H1 (cell line): ENCODE measurements around the gene TPPP3. TPM values are rescaled to one million over a fixed set of nuclear protein-coding genes. Genes with fewer than 3 reads are reported as not detected.

Experiments
- CTCF ChIA-PET: fragments of 300-600 bp; sonication (Branson Sonifier 250); formaldehyde crosslinking; loops from one replicate; lab custom pipeline; 2021; ENCODE audit not compliant: partially characterized antibody; lab: Charles Lee
- POLR2A ChIA-PET: fragments of 300-600 bp; sonication (Branson Sonifier 250); formaldehyde crosslinking; loops from one replicate; lab custom pipeline; 2021; ENCODE audit warnings: inconsistent platforms; ENCODE audit not compliant: partially characterized antibody; lab: Charles Lee
- DNase-seq, 2 experiments: peaks; one replicate each; pipeline versions ENCODE4 v3.0.0 to v3.0.0-alpha.2; 2010 to 2022; ENCODE audit warnings: low spot score in 2 of 2, low read depth in 1 of 2, mixed read lengths in 1 of 2
- FAIRE-seq: peaks from 2 replicates; lab custom pipeline; 2011; peaks lifted over from hg19 to GRCh38; lab: Jason Lieb, UNC
- H2AFZ ChIP-seq: 2 replicates; pipeline ENCODE4 v1.8.1; 2012; ENCODE audit warnings: low read length, inconsistent platforms
- H2AK5ac ChIP-seq: 2 replicates; pipeline ENCODE4 v1.6.1; 2013; ENCODE audit warnings: low read depth, low read length
- H2BK120ac ChIP-seq: replicated peaks from 2 replicates; pipeline ENCODE3; 2013; ENCODE audit warnings: low read depth, low read length, inconsistent platforms
- H2BK12ac ChIP-seq: 2 replicates; pipeline ENCODE4 v1.6.1; 2013; ENCODE audit warnings: low read depth, low read length
- H2BK15ac ChIP-seq: 2 replicates; pipeline ENCODE4 v1.6.1; 2013; ENCODE audit warnings: low read length
- H2BK20ac ChIP-seq: 2 replicates; pipeline ENCODE4 v1.6.1; 2013; ENCODE audit warnings: low read length
- H2BK5ac ChIP-seq: 2 replicates; pipeline ENCODE4 v1.6.1; 2013; ENCODE audit warnings: low read depth, low read length
- H3K14ac ChIP-seq: 2 replicates; pipeline ENCODE4 v1.6.1; 2013; ENCODE audit warnings: inconsistent platforms; ENCODE audit not compliant: insufficient read length
- H3K18ac ChIP-seq: 2 replicates; pipeline ENCODE4 v1.6.1; 2013; ENCODE audit warnings: low read length; ENCODE audit errors: extremely low read depth
- H3K23ac ChIP-seq: 2 replicates; pipeline ENCODE4 v1.6.1; 2013; ENCODE audit warnings: inconsistent platforms; ENCODE audit not compliant: insufficient read length
- H3K23me2 ChIP-seq: 2 replicates; pipeline ENCODE4 v1.6.1; 2013; ENCODE audit warnings: low read depth, low read length
- H3K27ac ChIP-seq: 2 replicates; pipeline ENCODE4 v1.6.1; 2011; ENCODE audit warnings: low read depth, low read length, inconsistent platforms
- H3K27me3 ChIP-seq, 4 experiments: replicated peaks in 1 of 4; 1 replicate in 1 of 4; 2 replicates in 3 of 4; pipeline versions ENCODE4 v1.6.1 to v1.8.1; 2011 to 2013; ENCODE audit warnings: low read length in 3 of 4, mild to moderate bottlenecking in 3 of 4, inconsistent platforms in 2 of 4, mixed read lengths in 2 of 4, moderate library complexity in 1 of 4; ENCODE audit not compliant: control insufficient read depth in 3 of 4, insufficient read depth in 3 of 4; ENCODE audit errors: extremely low read depth in 1 of 4
- H3K36me3 ChIP-seq, 4 experiments: 2 replicates each; pipeline versions ENCODE4 v1.6.1 to v1.8.1; 2011 to 2013; ENCODE audit warnings: mild to moderate bottlenecking in 4 of 4, low read length in 3 of 4, moderate library complexity in 2 of 4, control low read depth in 1 of 4, inconsistent platforms in 1 of 4; ENCODE audit not compliant: insufficient read depth in 4 of 4, control insufficient read depth in 2 of 4
- H3K4ac ChIP-seq: replicated peaks from 2 replicates; pipeline ENCODE3; 2013; ENCODE audit warnings: low read length, low read depth, mixed read lengths, inconsistent platforms; ENCODE audit not compliant: insufficient read length
- H3K4me1 ChIP-seq, 4 experiments: replicated peaks in 1 of 4; 1 replicate in 1 of 4; 2 replicates in 3 of 4; pipeline versions ENCODE4 v1.6.1 to v1.8.1; 2011 to 2013; ENCODE audit warnings: low read length in 3 of 4, inconsistent platforms in 2 of 4, mixed read lengths in 1 of 4; ENCODE audit not compliant: insufficient read depth in 4 of 4, control insufficient read depth in 3 of 4
- H3K4me2 ChIP-seq, 2 experiments: 2 replicates each; pipeline versions ENCODE4 v1.6.1 to v1.8.1; 2011 to 2013; ENCODE audit warnings: low read depth in 2 of 2, low read length in 2 of 2, control low read depth in 1 of 2, inconsistent platforms in 1 of 2, mild to moderate bottlenecking in 1 of 2; ENCODE audit not compliant: insufficient read depth in 1 of 2
- H3K4me3 ChIP-seq, 4 experiments: fragments of 200-600, 300-600 bp in 1 of 4; sonication (generic), shearing (Covaris generic), sonication (Bioruptor Twin) in 1 of 4; 2 replicates each; pipeline versions ENCODE4 v1.5.1 to v1.8.1; 2011 to 2016; ENCODE audit warnings: low read length in 4 of 4, low read depth in 3 of 4, control low read depth in 2 of 4, inconsistent platforms in 2 of 4, mild to moderate bottlenecking in 2 of 4, mixed read lengths in 1 of 4, moderate library complexity in 1 of 4; ENCODE audit not compliant: insufficient read depth in 2 of 4; ENCODE audit errors: extremely low read depth in 1 of 4
- H3K56ac ChIP-seq: replicated peaks from 2 replicates; pipeline ENCODE3; 2013; ENCODE audit warnings: low read depth, mild to moderate bottlenecking, mixed read lengths, low read length, inconsistent platforms; ENCODE audit not compliant: insufficient read length
- H3K79me1 ChIP-seq: 2 replicates; pipeline ENCODE4 v1.6.1; 2013; ENCODE audit warnings: low read depth, low read length, control low read depth
- H3K79me2 ChIP-seq, 2 experiments: 2 replicates each; pipeline versions ENCODE4 v1.6.1 to v1.8.1; 2012 to 2013; ENCODE audit warnings: low read length in 2 of 2, mild to moderate bottlenecking in 2 of 2, inconsistent platforms in 1 of 2; ENCODE audit not compliant: insufficient read depth in 2 of 2, control insufficient read depth in 1 of 2
- H3K9ac ChIP-seq, 4 experiments: replicated peaks in 1 of 4; 1 replicate in 1 of 4; 2 replicates in 3 of 4; pipeline versions ENCODE4 v1.6.1 to v1.8.1; 2011 to 2013; ENCODE audit warnings: low read depth in 3 of 4, low read length in 3 of 4, control low read depth in 2 of 4, mild to moderate bottlenecking in 2 of 4, moderate library complexity in 2 of 4, inconsistent platforms in 1 of 4; ENCODE audit errors: extremely low read depth in 1 of 4
- H3K9me3 ChIP-seq, 2 experiments: 2 replicates each; pipeline versions ENCODE4 v1.6.1 to v1.8.1; 2012 to 2013; ENCODE audit warnings: mild to moderate bottlenecking in 2 of 2, moderate library complexity in 2 of 2, control low read depth in 1 of 2, inconsistent platforms in 1 of 2, low read depth in 1 of 2, low read length in 1 of 2, mixed read lengths in 1 of 2; ENCODE audit not compliant: insufficient read depth in 2 of 2
- H4K20me1 ChIP-seq, 2 experiments: replicated peaks in 1 of 2; 2 replicates each; pipeline versions ENCODE3 to v1.8.1; 2011 to 2013; ENCODE audit warnings: inconsistent platforms in 2 of 2, low read length in 2 of 2, mild to moderate bottlenecking in 1 of 2; ENCODE audit not compliant: insufficient read depth in 2 of 2, control insufficient read depth in 1 of 2
- H4K5ac ChIP-seq: 2 replicates; pipeline ENCODE4 v1.6.1; 2013; ENCODE audit warnings: low read length, low read depth, mixed read lengths, inconsistent platforms; ENCODE audit not compliant: insufficient read length
- H4K8ac ChIP-seq: 2 replicates; pipeline ENCODE4 v1.8.0; 2013; ENCODE audit warnings: mild to moderate bottlenecking, moderate library complexity, low read length, inconsistent platforms; ENCODE audit not compliant: insufficient read depth; ENCODE audit errors: extremely low read depth
- H4K91ac ChIP-seq: replicated peaks from 2 replicates; pipeline ENCODE3; 2013; ENCODE audit warnings: low read length, mixed read lengths, inconsistent platforms; ENCODE audit not compliant: insufficient read length
- BACH1 ChIP-seq: IDR thresholded peaks from 2 replicates; pipeline ENCODE4 v1.6.1; 2012; ENCODE audit warnings: low read length, improper control_type of control experiment
- BCL11A ChIP-seq, 2 experiments: IDR thresholded peaks; one replicate each; pipeline ENCODE4 v1.6.1; 2011; ENCODE audit warnings: low read depth in 2 of 2, low read length in 2 of 2, mild to moderate bottlenecking in 2 of 2
- BRCA1 ChIP-seq: IDR thresholded peaks from 2 replicates; pipeline ENCODE4 v1.6.1; 2012; ENCODE audit warnings: low read depth, low read length, improper control_type of control experiment
- CBX5 ChIP-seq: fragments of 300-800, 300-1000 bp; sonication (generic); IDR thresholded peaks from 2 replicates; pipeline ENCODE4 v1.7.1; 2016; ENCODE audit warnings: antibody characterized with exemption, low read length, low read depth
- EZH2 ChIP-seq: fragments of 200-600 bp; sonication (generic); IDR thresholded peaks from 2 replicates; pipeline ENCODE4 v1.7.1; 2012; ENCODE audit warnings: low read depth, mild to moderate bottlenecking, moderate library complexity, low read length, inconsistent platforms; ENCODE audit not compliant: severe bottlenecking
- FOSL1 ChIP-seq: IDR thresholded peaks from 2 replicates; pipeline ENCODE4 v1.6.1; 2011; ENCODE audit warnings: mild to moderate bottlenecking, low read depth, low read length, moderate library complexity; ENCODE audit not compliant: insufficient read depth
- KDM4A ChIP-seq: IDR thresholded peaks from one replicate; pipeline ENCODE4 v1.7.1; 2012; ENCODE audit warnings: low read depth, mild to moderate bottlenecking, moderate library complexity, low read length, inconsistent platforms; ENCODE audit not compliant: severe bottlenecking
- NANOG ChIP-seq: IDR thresholded peaks from 2 replicates; pipeline ENCODE4 v1.6.1; 2011; ENCODE audit warnings: low read length, low read depth, mild to moderate bottlenecking, inconsistent platforms; ENCODE audit not compliant: insufficient read depth, poor library complexity, severe bottlenecking
- SAP30 ChIP-seq: fragments of 300-600 bp; sonication (generic); IDR thresholded peaks from 2 replicates; pipeline ENCODE4 v1.7.1; 2012; ENCODE audit warnings: low read length, moderate library complexity, mild to moderate bottlenecking, inconsistent platforms; ENCODE audit not compliant: insufficient read depth, insufficient replicate concordance
- SP1 ChIP-seq: IDR thresholded peaks from 2 replicates; pipeline ENCODE4 v1.6.1; 2011; ENCODE audit warnings: low read depth, low read length
- SRF ChIP-seq: IDR thresholded peaks from 2 replicates; pipeline ENCODE4 v1.6.1; 2011; ENCODE audit warnings: mild to moderate bottlenecking, low read depth, low read length, moderate library complexity
- TAF1 ChIP-seq: IDR thresholded peaks from 2 replicates; pipeline ENCODE4 v1.6.1; 2011; ENCODE audit warnings: mild to moderate bottlenecking, low read depth, low read length
- TAF7 ChIP-seq: optimal IDR thresholded peaks from 2 replicates; pipeline ENCODE3; 2011; ENCODE audit warnings: low read depth, mild to moderate bottlenecking, inconsistent platforms, low read length, moderate library complexity, borderline replicate concordance
- TCF12 ChIP-seq: IDR thresholded peaks from 2 replicates; pipeline ENCODE4 v1.6.1; 2011; ENCODE audit warnings: low read depth, mild to moderate bottlenecking, low read length
- ZNF274 ChIP-seq: IDR thresholded peaks from 2 replicates; pipeline ENCODE4 v1.7.0; 2012; ENCODE audit warnings: low read length, borderline replicate concordance; ENCODE audit errors: extremely low read depth
- polyA plus RNA-seq, 7 experiments: library from polyadenylated mRNA; depleted of rRNA in 3 of 7; stranded (reverse) in 5 of 7; unstranded in 2 of 7; fragments of >200 nt in 5 of 7; fragments of 200-250 nt in 2 of 7; gene quantifications; 1 replicate in 5 of 7; 2 replicates in 1 of 7; 4 replicates in 1 of 7; pipeline versions ENCODE4 v1.2.1 to v1.2.3, GENCODE V29; 2011 to 2013; ENCODE audit warnings: missing spikeins in 2 of 7, mixed read lengths in 2 of 7
- total RNA-seq: library from RNA; stranded (reverse); fragmentation: NEBNext Ultra II Directional; extraction: Animal tissue kit (Norgen Biotek cat#: 25700); gene quantifications from 2 replicates; pipeline ENCODE4 v1.2.1, GENCODE V29; 2021

TPPP3 gene
- total and polyA plus RNA-seq, 2 of the 8 experiments (the other 6 are each of a cell fraction or from before 2014, with no cell fraction given) = 0.77 to 1.0 TPM

DNA sequence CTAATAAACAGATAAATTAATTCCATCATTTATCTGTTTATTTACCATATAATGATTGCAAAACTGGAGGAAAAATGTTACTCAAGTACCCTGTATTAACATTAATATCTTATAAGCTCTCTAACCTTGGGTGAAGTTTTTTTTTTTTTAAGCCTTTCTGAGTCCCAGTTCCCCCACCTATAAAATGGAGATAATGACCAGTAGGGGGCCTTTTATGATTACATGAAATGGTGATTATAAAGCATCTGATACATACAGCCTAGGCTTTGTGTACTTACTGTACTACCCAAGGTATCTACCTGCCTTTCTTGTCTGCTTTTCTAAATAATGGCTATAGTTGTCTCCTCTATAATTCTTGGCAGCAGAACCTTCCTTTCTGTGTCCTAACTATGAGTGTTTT, 44.1 kb downstream of the TPPP3 start:
- Histone ChIP-seq H3K4me2 (no peak overlapping the region), H3K14ac (no peak overlapping the region), H3K23me2 (no peaks in the 10 kb centered on the region), H2BK120ac (no peak overlapping the region), H4K5ac (no peak overlapping the region), H3K23ac (no peak overlapping the region), H2BK5ac (no peak overlapping the region), H4K8ac (no peak overlapping the region), H3K79me1 (no peaks in the 10 kb centered on the region), H3K9me3 (no peaks in the 10 kb centered on the region), H2BK15ac (no peak overlapping the region), H3K27me3 (0 out of 7 replicates have a peak, but pooled peaks cover 0 to 2% (median 0%) of the 10 kb centered on the region in 4 experiments), H3K4me3 (no peak overlapping the region), H2BK20ac (no peak overlapping the region), H4K20me1 (no peaks in the 10 kb centered on the region), H3K18ac (no peak overlapping the region), H3K56ac (no peak overlapping the region), H3K36me3 (no peaks in the 10 kb centered on the region), H2AFZ (no peak overlapping the region), H2AK5ac (no peak overlapping the region), H3K4ac (no peak overlapping the region), H3K9ac (no peak overlapping the region), H4K91ac (no peak overlapping the region), H3K79me2 (no peaks in the 10 kb centered on the region), H3K27ac (no peak overlapping the region), H2BK12ac (no peak overlapping the region), H3K4me1 (no peaks in the 10 kb centered on the region)
- no peak for DNase-seq
- CTCF ChIA-PET = interaction anchor here (0.6 to 2.5 kb wide), 13 partner anchors 10 to 830 kb away, joined by 3 to 9 read pairs (median 3); no protein-coding TSS in a partner anchor
- no peak for FAIRE-seq
- POLR2A ChIA-PET = interaction anchor here (1.0 kb wide), 1 partner anchor 98 kb away, joined by 3 read pairs; no protein-coding TSS in a partner anchor
- TF ChIP-seq ZNF274 (no peak), TCF12 (no peak), NANOG (no peak), BACH1 (no peak), EZH2 (no peak), TAF1 (no peak), KDM4A (no peak), BRCA1 (no peak), TAF7 (no peak), CBX5 (no peak), BCL11A (IDR thresholded peaks at IDR 0.05; ENCODE audit: low read depth in 2 of 2, low read length in 2 of 2) (no peak), SAP30 (no peak), SRF (no peak), SP1 (no peak), FOSL1 (no peak)
